B cell (primary cell): ENCODE data around the gene NCKAP5L.

Experiments
- CTCF ChIP-seq: fragments of 200-600 bp; IDR thresholded peaks from one replicate; pipeline ENCODE4 v1.8.0; 2022; ENCODE audit warnings: antibody characterized with exemption, mild to moderate bottlenecking
- EZH2 ChIP-seq: IDR thresholded peaks from 2 replicates; pipeline ENCODE4 v1.6.1; 2012; ENCODE audit warnings: borderline replicate concordance, low read depth, mild to moderate bottlenecking, moderate library complexity, low read length; ENCODE audit not compliant: insufficient read depth, poor library complexity, severe bottlenecking

GRCh38 chr12:49750027-49750995, 77.9 kb downstream of the NCKAP5L start:
- TF ChIP-seq CTCF (no peak), EZH2 (no peak)
